Measurements from ENCODE around the gene LTBP1. TPM values are rescaled to one million over a fixed set of nuclear protein-coding genes. Genes with fewer than 3 reads are reported as not detected.

The LTBP1 gene
- polyA plus RNA-seq, 2 of the 4 experiments (the other 2 are of a cell fraction) = 23.8 to 30.4 TPM

DNA sequence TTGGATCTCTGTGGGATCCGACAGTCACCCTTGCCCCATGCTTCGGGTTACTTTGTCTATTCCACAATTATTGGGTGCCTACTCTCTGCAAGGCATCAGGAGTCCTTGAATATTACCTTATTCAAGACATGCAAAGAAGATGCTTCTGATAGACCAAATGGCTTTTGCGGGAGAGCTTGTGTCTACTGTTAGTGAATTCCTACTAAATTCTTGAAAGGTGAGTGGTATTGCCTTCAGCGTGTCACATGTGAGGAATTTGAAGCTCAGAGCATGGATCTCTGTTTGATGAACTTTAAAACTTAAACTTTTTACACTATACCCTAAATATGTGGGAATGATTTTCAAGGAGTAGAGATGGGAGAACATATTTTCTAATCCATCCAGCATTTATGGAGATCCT, 184.4 kb downstream of the LTBP1 start:
- ChIA-PET CTCF (interaction anchor here (0.7 to 5.0 kb wide), 5 partner anchors 9 to 358 kb away, joined by 3 to 21 read pairs (median 3); no protein-coding TSS in a partner anchor), POLR2A (no interaction called here)
- FAIRE-seq = no peak
- 74% methylated on average over 4 of the region's 4 CpGs for WGBS (ENCODE audit: missing lambda C conversion rate)
- no peak for ATAC-seq
- Histone ChIP-seq H3K9me3 (no peaks in the 10 kb centered on the region), H3K4me3 (no peak overlapping the region), H3K27ac (peak overlapping the region in 1 of 2 experiments; percentile 31; a peak in 3 of 6 replicates), H3K4me1 (peaks cover 50% of the 10 kb centered on the region), H3K4me2 (peak overlapping the region; percentile 14)
- TF ChIP-seq HOXA7 (CRISPR knock-in tag; IDR thresholded peaks at IDR 0.05) (no peak), MAFK (IDR thresholded peaks at IDR 0.05; ENCODE audit: partially characterized antibody) (no peak), FOXS1 (CRISPR knock-in tag; IDR thresholded peaks at IDR 0.05) (no peak), POLR2A (IDR thresholded peaks at IDR 0.05; ENCODE audit: low read length) (no peak), KDM1A (IDR thresholded peaks at IDR 0.05; ENCODE audit: low read depth) (no peak), SREBF2 (IDR thresholded peaks at IDR 0.05) (no peak), HDAC2 (IDR thresholded peaks at IDR 0.05) (no peak), JUNB (IDR thresholded peaks at IDR 0.05) (no peak)
- TF ChIP-seq, protein P1, sequence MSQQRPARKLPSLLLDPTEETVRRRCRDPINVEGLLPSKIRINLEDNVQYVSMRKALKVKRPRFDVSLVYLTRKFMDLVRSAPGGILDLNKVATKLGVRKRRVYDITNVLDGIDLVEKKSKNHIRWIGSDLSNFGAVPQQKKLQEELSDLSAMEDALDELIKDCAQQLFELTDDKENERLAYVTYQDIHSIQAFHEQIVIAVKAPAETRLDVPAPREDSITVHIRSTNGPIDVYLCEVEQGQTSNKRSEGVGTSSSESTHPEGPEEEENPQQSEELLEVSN (IDR thresholded peaks at IDR 0.05; ENCODE audit: borderline replicate concordance, low read depth) = no peak
- TF ChIP-seq, protein P2, sequence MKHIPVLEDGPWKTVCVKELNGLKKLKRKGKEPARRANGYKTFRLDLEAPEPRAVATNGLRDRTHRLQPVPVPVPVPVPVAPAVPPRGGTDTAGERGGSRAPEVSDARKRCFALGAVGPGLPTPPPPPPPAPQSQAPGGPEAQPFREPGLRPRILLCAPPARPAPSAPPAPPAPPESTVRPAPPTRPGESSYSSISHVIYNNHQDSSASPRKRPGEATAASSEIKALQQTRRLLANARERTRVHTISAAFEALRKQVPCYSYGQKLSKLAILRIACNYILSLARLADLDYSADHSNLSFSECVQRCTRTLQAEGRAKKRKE (CRISPR knock-in tag; IDR thresholded peaks at IDR 0.05; ENCODE audit: low read depth) = no peak
- DNase-seq (ENCODE audit: low read depth in 1 of 2, low spot score in 1 of 2) = no peak

GRCh38 chr2:33131749-33132148, 185.0 kb downstream of the LTBP1 start:
- CTCF ChIA-PET = interaction anchor here (0.6 to 5.0 kb wide), 6 partner anchors 10 to 359 kb away, joined by 3 to 21 read pairs (median 3); no protein-coding TSS in a partner anchor
- Histone ChIP-seq H3K4me2 (no peak overlapping the region), H3K9me3 (no peaks in the 10 kb centered on the region), H3K27ac (peak overlapping the region; percentile 1 to 9; a peak in 1 of 6 replicates), H3K4me3 (no peak overlapping the region), H3K4me1 (peaks cover 49% of the 10 kb centered on the region)
- 39% methylated on average over 2 of the region's 2 CpGs for WGBS (ENCODE audit: missing lambda C conversion rate)
- TF ChIP-seq CBX8 (IDR thresholded peaks at IDR 0.05) (no peak), BHLHE40 (IDR thresholded peaks at IDR 0.05; ENCODE audit: low read depth, low read length) (no peak), RARB (CRISPR knock-in tag; IDR thresholded peaks at IDR 0.05) (no peak), JUNB (IDR thresholded peaks at IDR 0.05) (no peak), USF2 (IDR thresholded peaks at IDR 0.05) (no peak), HMGXB4 (CRISPR knock-in tag; IDR thresholded peaks at IDR 0.05; ENCODE audit: borderline replicate concordance) (no peak), SMC3 (IDR thresholded peaks at IDR 0.05) (no peak), KDM1A (IDR thresholded peaks at IDR 0.05; ENCODE audit: low read depth) (no peak), RAD21 (conservative IDR thresholded peaks at IDR 0.05 in 1 of 2, IDR thresholded peaks at IDR 0.05 in 1 of 2) (no peak), JUN (IDR thresholded peaks at IDR 0.05) (no peak), ZSCAN20 (CRISPR knock-in tag; IDR thresholded peaks at IDR 0.05) (no peak), NR3C1 (IDR thresholded peaks at IDR 0.05) (no peak), BCL3 (IDR thresholded peaks at IDR 0.05) (no peak), TFCP2L1 (CRISPR knock-in tag; IDR thresholded peaks at IDR 0.05) (no peak), HOXB13 (CRISPR knock-in tag; IDR thresholded peaks at IDR 0.05; ENCODE audit: low read depth) (no peak), PBX3 (IDR thresholded peaks at IDR 0.05) (no peak), FOXS1 (CRISPR knock-in tag; IDR thresholded peaks at IDR 0.05) (no peak), PHF8 (IDR thresholded peaks at IDR 0.05; ENCODE audit: borderline replicate concordance, low read depth) (no peak)
- TF ChIP-seq, protein P3, sequence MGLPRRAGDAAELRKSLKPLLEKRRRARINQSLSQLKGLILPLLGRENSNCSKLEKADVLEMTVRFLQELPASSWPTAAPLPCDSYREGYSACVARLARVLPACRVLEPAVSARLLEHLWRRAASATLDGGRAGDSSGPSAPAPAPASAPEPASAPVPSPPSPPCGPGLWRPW (IDR thresholded peaks at IDR 0.05) = no peak
- POLR2A ChIA-PET = interaction anchor here (1.3 kb wide), 1 partner anchor 80 kb away, joined by 3 read pairs; no protein-coding TSS in a partner anchor
- FAIRE-seq (no peak), ATAC-seq (no peak), DNase-seq (ENCODE audit: low read depth in 1 of 2, low spot score in 1 of 2) (no peak)
